Fibroblast of lung (primary cell): ENCODE measurements around the gene INSR.
"Not testable (repeated sequence)": the region's sequence is repeated elsewhere in the genome, so short reads cannot be mapped to it uniquely, and the experiment has no call there.

Experiments used
- CTCF ChIP-seq, 2 donors: IDR thresholded peaks in 1 of 2; conservative IDR thresholded peaks in 1 of 2; 1 replicate in 1 of 2; 2 replicates in 1 of 2; pipeline ENCODE4 v1.5.1; 2011 to 2012; ENCODE audit warnings: low read length in 2 of 2, control low read depth in 1 of 2, inconsistent platforms in 1 of 2, low read depth in 1 of 2, mild to moderate bottlenecking in 1 of 2
- EZH2 ChIP-seq: IDR thresholded peaks from 2 replicates; pipeline ENCODE4 v1.5.1; 2012; ENCODE audit warnings: low read length, control low read depth, mild to moderate bottlenecking; ENCODE audit errors: missing control alignments

- not testable (repeated sequence) for TF ChIP-seq CTCF (conservative IDR thresholded peaks at IDR 0.05 in 1 of 2, IDR thresholded peaks at IDR 0.05 in 1 of 2; ENCODE audit: low read depth in 1 of 2, low read length in 2 of 2); EZH2
Measured at GRCh38 chr19:7147119-7147675, 147.0 kb downstream of the INSR start.
